Mesenchymal stem cell (in vitro differentiated cells and primary cell): ENCODE measurements around the gene SPTBN1.

ENCODE experiments used
- DNase-seq: peaks from one replicate; pipeline ENCODE4 v3.0.0-alpha.2; 2013
- H2AFZ ChIP-seq: one replicate; pipeline ENCODE4 v1.6.1; 2013; ENCODE audit warnings: low read depth, mild to moderate bottlenecking, control low read depth, inconsistent platforms, low read length, moderate library complexity
- H2AK5ac ChIP-seq: 2 replicates; pipeline ENCODE4 v1.6.1; 2013; ENCODE audit warnings: low read length, moderate library complexity, mild to moderate bottlenecking, inconsistent platforms; ENCODE audit not compliant: severe bottlenecking
- H2BK120ac ChIP-seq: one replicate; pipeline ENCODE4 v1.6.1; 2013; ENCODE audit warnings: low read depth, mild to moderate bottlenecking, inconsistent platforms, low read length, moderate library complexity
- H2BK12ac ChIP-seq, 2 experiments: one replicate each; pipeline ENCODE4 v1.6.1; 2013; ENCODE audit warnings: inconsistent platforms in 2 of 2, low read length in 2 of 2, mild to moderate bottlenecking in 2 of 2, moderate library complexity in 2 of 2, control low read depth in 1 of 2
- H2BK15ac ChIP-seq: one replicate; pipeline ENCODE4 v1.6.1; 2013; ENCODE audit warnings: mild to moderate bottlenecking, low read depth, inconsistent platforms; ENCODE audit not compliant: poor library complexity, severe bottlenecking
- H2BK5ac ChIP-seq: 2 replicates; pipeline ENCODE4 v1.6.1; 2013; ENCODE audit warnings: low read depth, mild to moderate bottlenecking, low read length, control low read depth, inconsistent platforms; ENCODE audit not compliant: poor library complexity, severe bottlenecking
- H3K14ac ChIP-seq, 2 experiments: one replicate each; pipeline ENCODE4 v1.6.1; 2013; ENCODE audit warnings: inconsistent platforms in 2 of 2, low read length in 2 of 2, control low read depth in 1 of 2, mild to moderate bottlenecking in 1 of 2, moderate library complexity in 1 of 2
- H3K18ac ChIP-seq, 2 experiments: one replicate each; pipeline ENCODE4 v1.6.1; 2013; ENCODE audit warnings: inconsistent platforms in 2 of 2, low read length in 2 of 2, control low read depth in 1 of 2, low read depth in 1 of 2, mild to moderate bottlenecking in 1 of 2
- H3K23ac ChIP-seq, 2 experiments: one replicate each; pipeline ENCODE4 v1.6.1; 2013; ENCODE audit warnings: inconsistent platforms in 2 of 2, low read length in 2 of 2, mild to moderate bottlenecking in 2 of 2, moderate library complexity in 2 of 2, control low read depth in 1 of 2
- H3K27ac ChIP-seq: 2 replicates; pipeline ENCODE4 v1.5.1; 2013; ENCODE audit warnings: mild to moderate bottlenecking, moderate library complexity, low read length, control low read depth, inconsistent platforms; ENCODE audit not compliant: poor library complexity, severe bottlenecking
- H3K27me3 ChIP-seq, 2 experiments: 2 replicates each; pipeline versions ENCODE4 v1.6.1 to v1.7.0; 2013; ENCODE audit warnings: low read length in 2 of 2, mild to moderate bottlenecking in 2 of 2, moderate library complexity in 2 of 2, control low read depth in 1 of 2, inconsistent platforms in 1 of 2; ENCODE audit not compliant: control insufficient read depth in 1 of 2, insufficient read depth in 1 of 2
- H3K36me3 ChIP-seq, 2 experiments: 2 replicates each; pipeline versions ENCODE4 v1.6.1 to v1.7.0; 2013; ENCODE audit warnings: low read length in 2 of 2, control low read depth in 1 of 2, inconsistent platforms in 1 of 2, low read depth in 1 of 2, mild to moderate bottlenecking in 1 of 2; ENCODE audit not compliant: insufficient read depth in 2 of 2, control insufficient read depth in 1 of 2
- H3K4ac ChIP-seq, 2 experiments: one replicate each; pipeline ENCODE4 v1.6.1; 2013; ENCODE audit warnings: inconsistent platforms in 2 of 2, low read length in 2 of 2, mild to moderate bottlenecking in 2 of 2, moderate library complexity in 2 of 2, control low read depth in 1 of 2, low read depth in 1 of 2
- H3K4me1 ChIP-seq: 2 replicates; pipeline ENCODE4 v1.6.1; 2013; ENCODE audit warnings: low read depth, low read length, control low read depth; ENCODE audit not compliant: control insufficient read depth, insufficient read depth
- H3K4me2 ChIP-seq: 2 replicates; pipeline ENCODE4 v1.6.1; 2013; ENCODE audit warnings: low read length, mild to moderate bottlenecking, inconsistent platforms; ENCODE audit not compliant: poor library complexity, severe bottlenecking
- H3K4me3 ChIP-seq, 2 experiments: 2 replicates each; pipeline versions ENCODE4 v1.5.1 to v1.7.0; 2013; ENCODE audit warnings: low read length in 2 of 2, mild to moderate bottlenecking in 2 of 2, control low read depth in 1 of 2, low read depth in 1 of 2; ENCODE audit not compliant: insufficient read depth in 1 of 2
- H3K79me1 ChIP-seq: replicated peaks from 2 replicates; pipeline ENCODE4 v1.6.1; 2013; ENCODE audit warnings: mild to moderate bottlenecking, control low read depth, low read length, inconsistent platforms; ENCODE audit not compliant: poor library complexity, severe bottlenecking
- H3K9ac ChIP-seq: 2 replicates; pipeline ENCODE4 v1.7.0; 2013; ENCODE audit warnings: mild to moderate bottlenecking, low read length, moderate library complexity
- H3K9me3 ChIP-seq: 2 replicates; pipeline ENCODE4 v1.7.0; 2013; ENCODE audit warnings: mild to moderate bottlenecking, low read length; ENCODE audit not compliant: control insufficient read depth
- H4K8ac ChIP-seq: one replicate; pipeline ENCODE4 v1.6.1; 2013; ENCODE audit warnings: inconsistent platforms, mild to moderate bottlenecking, low read length, moderate library complexity
- H4K91ac ChIP-seq: one replicate; pipeline ENCODE4 v1.6.1; 2013; ENCODE audit warnings: mild to moderate bottlenecking, low read length, inconsistent platforms
- WGBS: methylation state at CpG from one replicate; pipeline ENCODE4 v1.1.7; 2013; ENCODE audit warnings: mixed read lengths; 5-methylcytosine and 5-hydroxymethylcytosine counted together

Gene SPTBN1

GRCh38 chr2:54411801-54412354 is 44.2 kb upstream of the SPTBN1 start:
- Histone ChIP-seq H2AFZ (no peak overlapping the region), H3K14ac (no peak overlapping the region), H3K27me3 (no peaks in the 10 kb centered on the region), H3K23ac (no peak overlapping the region), H2BK15ac (no peak overlapping the region), H4K91ac (no peak overlapping the region), H3K18ac (peak overlapping the region in 1 of 2 experiments; percentile 14), H2AK5ac (no peak overlapping the region), H3K36me3 (no peaks in the 10 kb centered on the region), H2BK12ac (no peak overlapping the region), H3K79me1 (no peaks in the 10 kb centered on the region), H3K9ac (no peak overlapping the region), H3K4me3 (no peak overlapping the region), H4K8ac (peak overlapping the region; percentile 62), H3K4ac (no peak overlapping the region), H2BK120ac (no peak overlapping the region), H3K9me3 (no peaks in the 10 kb centered on the region), H3K4me2 (no peak overlapping the region), H3K27ac (no peak overlapping the region), H3K4me1 (no peaks in the 10 kb centered on the region), H2BK5ac (no peak overlapping the region)
- 78% methylated on average over 5 of the region's 5 CpGs for WGBS
- no peak for DNase-seq

GRCh38 chr2:54416166-54416813 is 39.8 kb upstream of the SPTBN1 start:
- H3K18ac ChIP-seq = peak overlapping the region; percentile 48 to 96
- peak overlapping the region; percentile 95 for H4K8ac ChIP-seq
- peak overlapping the region in 1 of 2 experiments; percentile 95 for H3K14ac ChIP-seq
- H3K36me3 ChIP-seq = no peaks in the 10 kb centered on the region
- no peak overlapping the region for H3K4me2 ChIP-seq
- no peak overlapping the region for H2BK15ac ChIP-seq
- peak; percentile 73 for DNase-seq
- no peaks in the 10 kb centered on the region for H3K4me1 ChIP-seq
- H3K27me3 ChIP-seq = no peaks in the 10 kb centered on the region
- H2BK5ac ChIP-seq = no peak overlapping the region
- 43% methylated on average over 7 of the region's 9 CpGs for WGBS
- H2AK5ac ChIP-seq = no peak overlapping the region
- H3K4me3 ChIP-seq = no peak overlapping the region
- H2BK120ac ChIP-seq = peak overlapping the region; percentile 55
- peak overlapping the region in 1 of 2 experiments; percentile 30 for H3K4ac ChIP-seq
- H2BK12ac ChIP-seq = peak overlapping the region; percentile 70 to 86
- H3K9ac ChIP-seq = no peak overlapping the region
- H3K23ac ChIP-seq = no peak overlapping the region
- H3K27ac ChIP-seq = no peak overlapping the region
- no peak overlapping the region for H4K91ac ChIP-seq
- no peaks in the 10 kb centered on the region for H3K9me3 ChIP-seq
- H3K79me1 ChIP-seq = no peaks in the 10 kb centered on the region
- H2AFZ ChIP-seq = peak overlapping the region; percentile 93

- Histone ChIP-seq H3K9me3 (no peaks in the 10 kb centered on the region), H3K4ac (no peak overlapping the region), H3K18ac (no peak overlapping the region), H3K79me1 (no peaks in the 10 kb centered on the region), H2BK12ac (peak overlapping the region in 1 of 2 experiments; percentile 78), H2AFZ (no peak overlapping the region), H3K4me2 (no peak overlapping the region), H2AK5ac (no peak overlapping the region), H4K8ac (no peak overlapping the region), H2BK5ac (no peak overlapping the region), H3K27me3 (no peaks in the 10 kb centered on the region), H3K36me3 (no peaks in the 10 kb centered on the region), H2BK120ac (no peak overlapping the region), H3K4me3 (no peak overlapping the region), H4K91ac (no peak overlapping the region), H3K9ac (no peak overlapping the region), H2BK15ac (no peak overlapping the region), H3K23ac (no peak overlapping the region), H3K27ac (no peak overlapping the region), H3K4me1 (no peaks in the 10 kb centered on the region), H3K14ac (no peak overlapping the region)
- DNase-seq = no peak
- 100% methylated on average over 1 of the region's 1 CpG for WGBS
Observed at GRCh38 chr2:54416938-54417337, 39.2 kb upstream of the SPTBN1 start.

- H3K4ac ChIP-seq = no peak overlapping the region
- no peak overlapping the region for H3K23ac ChIP-seq
- no peak overlapping the region for H2BK120ac ChIP-seq
- no peak overlapping the region for H4K91ac ChIP-seq
- H3K14ac ChIP-seq = no peak overlapping the region
- H3K9me3 ChIP-seq = no peaks in the 10 kb centered on the region
- H3K27ac ChIP-seq = no peak overlapping the region
- no peak overlapping the region for H2BK5ac ChIP-seq
- H4K8ac ChIP-seq = no peak overlapping the region
- H3K18ac ChIP-seq = no peak overlapping the region
- H3K4me2 ChIP-seq = no peak overlapping the region
- no peaks in the 10 kb centered on the region for H3K79me1 ChIP-seq
- no peak for DNase-seq
- H2AK5ac ChIP-seq = no peak overlapping the region
- no peak overlapping the region for H3K9ac ChIP-seq
- no peak overlapping the region for H2BK15ac ChIP-seq
- no peak overlapping the region for H2AFZ ChIP-seq
- H3K36me3 ChIP-seq = no peaks in the 10 kb centered on the region
- 90% methylated on average over 2 of the region's 2 CpGs for WGBS
- no peak overlapping the region for H2BK12ac ChIP-seq
- no peak overlapping the region for H3K4me3 ChIP-seq
- no peaks in the 10 kb centered on the region for H3K27me3 ChIP-seq
- H3K4me1 ChIP-seq = no peaks in the 10 kb centered on the region
Observed at GRCh38 chr2:54417577-54417976, 38.5 kb upstream of the SPTBN1 start.
